Epithelial cell of esophagus (primary cell): ENCODE results near the gene FAM124B.
A peak's percentile ranks its signal among the peaks of the same experiment; 100 is the strongest.

ENCODE experiments used
- DNase-seq: peaks from one replicate; pipeline ENCODE4 v3.0.0; 2010; ENCODE audit warnings: low read depth
- H3K4me3 ChIP-seq: 2 replicates; pipeline ENCODE4 v1.5.1; 2011; ENCODE audit warnings: mild to moderate bottlenecking, low read length, control low read depth
- TF ChIP-seq, protein P1 (sequence below): IDR thresholded peaks from 2 replicates; pipeline ENCODE4 v1.5.1; 2011; ENCODE audit warnings: low read depth, mild to moderate bottlenecking, low read length, control low read depth, inconsistent platforms; ENCODE audit not compliant: insufficient read depth; ENCODE audit errors: missing control alignments

The FAM124B gene

DNA sequence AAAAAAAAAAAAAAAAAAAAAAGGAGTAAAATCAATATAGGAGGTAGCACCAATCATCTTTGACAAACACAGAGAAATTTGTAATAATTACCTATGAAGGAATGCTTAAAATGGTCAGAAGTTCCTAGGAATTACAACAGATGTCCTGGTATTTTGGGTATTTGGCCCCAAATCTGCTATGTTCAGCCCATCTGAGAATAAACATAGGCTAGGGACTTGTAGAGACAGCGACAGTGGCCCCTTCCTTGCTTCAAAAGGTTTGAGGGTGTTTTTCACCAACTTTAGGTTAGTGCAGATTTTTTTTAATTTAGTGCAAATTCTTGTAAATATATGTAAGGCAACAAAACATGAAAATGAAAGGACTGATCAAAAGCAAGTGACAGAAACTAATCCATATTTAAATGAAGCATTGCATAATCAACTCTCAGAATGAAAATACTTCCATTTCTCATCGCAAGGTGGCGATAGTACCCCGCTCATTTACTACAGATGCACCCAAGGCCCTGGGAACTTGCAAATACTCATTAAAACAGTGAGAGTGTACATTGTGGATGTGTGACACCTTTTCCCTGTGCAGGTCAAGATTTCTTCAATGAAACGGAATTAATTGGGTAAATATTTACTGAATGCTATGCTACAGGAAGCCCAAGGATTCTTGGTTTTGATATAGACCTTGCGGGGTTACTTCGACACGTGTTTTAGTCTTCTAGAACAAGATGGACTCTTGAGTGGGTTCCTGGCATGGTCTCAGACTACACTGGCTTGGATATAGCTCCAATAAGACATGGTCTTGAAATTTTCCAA lies 44.6 kb downstream of the FAM124B start:
- peak; percentile 75 for DNase-seq

GRCh38 chr2:224354632-224355211 lies 47.2 kb downstream of the FAM124B start:
- DNase-seq: no peak
- TF ChIP-seq, protein P1, sequence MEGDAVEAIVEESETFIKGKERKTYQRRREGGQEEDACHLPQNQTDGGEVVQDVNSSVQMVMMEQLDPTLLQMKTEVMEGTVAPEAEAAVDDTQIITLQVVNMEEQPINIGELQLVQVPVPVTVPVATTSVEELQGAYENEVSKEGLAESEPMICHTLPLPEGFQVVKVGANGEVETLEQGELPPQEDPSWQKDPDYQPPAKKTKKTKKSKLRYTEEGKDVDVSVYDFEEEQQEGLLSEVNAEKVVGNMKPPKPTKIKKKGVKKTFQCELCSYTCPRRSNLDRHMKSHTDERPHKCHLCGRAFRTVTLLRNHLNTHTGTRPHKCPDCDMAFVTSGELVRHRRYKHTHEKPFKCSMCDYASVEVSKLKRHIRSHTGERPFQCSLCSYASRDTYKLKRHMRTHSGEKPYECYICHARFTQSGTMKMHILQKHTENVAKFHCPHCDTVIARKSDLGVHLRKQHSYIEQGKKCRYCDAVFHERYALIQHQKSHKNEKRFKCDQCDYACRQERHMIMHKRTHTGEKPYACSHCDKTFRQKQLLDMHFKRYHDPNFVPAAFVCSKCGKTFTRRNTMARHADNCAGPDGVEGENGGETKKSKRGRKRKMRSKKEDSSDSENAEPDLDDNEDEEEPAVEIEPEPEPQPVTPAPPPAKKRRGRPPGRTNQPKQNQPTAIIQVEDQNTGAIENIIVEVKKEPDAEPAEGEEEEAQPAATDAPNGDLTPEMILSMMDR: no peak
- H3K4me3 ChIP-seq: no peak overlapping the region

More for the DNA sequence above, 44.6 kb downstream of the FAM124B start:
- TF ChIP-seq, protein P1: peak; percentile 71
- no peak overlapping the region for H3K4me3 ChIP-seq

DNA sequence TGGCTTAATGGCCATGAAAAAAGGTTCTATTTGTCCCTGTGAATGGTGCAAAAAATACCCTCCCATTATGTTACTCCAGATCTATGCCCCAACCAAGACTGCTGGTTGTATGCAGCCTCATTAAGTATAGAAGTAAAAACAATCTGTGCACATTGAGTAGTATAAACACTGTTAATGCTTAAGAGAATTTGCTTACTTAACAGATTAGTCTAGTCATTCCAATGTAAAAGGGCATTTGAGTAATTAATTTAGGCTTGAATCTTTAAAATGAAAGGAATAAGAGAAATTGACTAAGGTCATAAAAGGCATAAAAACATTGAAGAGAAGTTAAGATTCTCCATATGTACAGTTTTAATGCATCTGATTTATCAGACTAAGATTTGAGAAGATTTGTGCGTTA lies 51.2 kb downstream of the FAM124B start:
- H3K4me3 ChIP-seq: no peak overlapping the region
- TF ChIP-seq, protein P1: no peak
- DNase-seq: no peak

DNA sequence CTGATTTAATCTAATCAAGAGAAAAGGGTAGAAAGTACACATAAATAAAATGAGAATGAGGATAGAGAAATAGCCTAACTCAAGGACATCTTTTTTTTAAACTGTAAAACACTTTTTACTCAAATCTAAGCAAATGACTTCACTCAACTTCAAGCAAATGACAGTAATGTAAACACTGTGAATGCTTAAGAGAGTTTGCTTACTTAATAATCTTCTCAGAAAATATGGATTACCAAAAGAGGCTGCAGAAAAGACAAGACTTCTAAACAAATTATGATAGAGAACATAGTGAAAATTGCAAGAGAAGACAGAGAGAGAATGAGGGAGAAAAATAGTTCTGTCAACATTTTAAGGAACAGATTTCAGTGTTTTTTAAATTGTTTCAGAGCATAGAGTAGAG lies 52.5 kb downstream of the FAM124B start:
- no peak overlapping the region for H3K4me3 ChIP-seq
- no peak for DNase-seq
- TF ChIP-seq, protein P1: no peak

DNA sequence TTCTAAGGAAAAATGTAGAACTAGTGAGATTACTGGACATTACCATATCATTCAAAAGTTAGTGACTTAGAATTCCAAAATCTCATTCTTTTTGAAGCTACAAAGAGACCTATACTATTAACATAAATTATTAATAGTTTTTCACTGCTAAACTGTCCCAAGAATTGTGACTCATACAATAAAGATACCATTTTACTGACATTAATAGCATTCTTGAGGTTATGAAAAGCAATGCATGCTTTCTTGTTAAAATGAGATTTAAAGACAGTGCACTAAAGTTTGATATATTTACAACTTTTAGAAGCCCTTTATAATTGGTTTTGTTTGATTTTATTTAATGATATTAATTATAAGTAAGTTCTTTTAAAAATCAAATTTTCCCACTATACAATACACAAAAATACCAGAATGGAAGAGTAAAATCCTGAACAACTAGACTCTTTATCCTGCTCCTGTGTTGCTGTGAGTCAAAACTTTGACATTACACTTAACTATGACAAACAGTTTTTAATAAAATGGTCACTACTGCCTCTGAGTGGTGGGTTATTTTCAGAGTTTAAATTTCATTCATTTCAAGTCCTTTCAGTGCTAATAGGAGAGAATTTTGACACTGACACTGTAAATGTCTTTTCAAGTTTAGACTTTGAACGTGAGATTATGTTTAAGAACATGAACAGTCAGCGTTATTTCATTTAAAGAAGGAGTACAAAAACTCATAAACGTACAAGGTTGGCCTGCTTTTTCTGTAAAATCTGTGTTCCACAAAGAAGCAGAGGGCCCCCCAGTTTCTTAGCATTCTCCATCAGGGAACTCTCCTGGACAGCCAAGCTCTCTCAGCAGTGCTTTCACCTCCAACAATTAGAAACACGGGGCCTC lies 54.5 kb downstream of the FAM124B start:
- TF ChIP-seq, protein P1: no peak
- no peak for DNase-seq
- no peak overlapping the region for H3K4me3 ChIP-seq

- TF ChIP-seq, protein P1: no peak
- H3K4me3 ChIP-seq: no peak overlapping the region
- DNase-seq: no peak
Observed at GRCh38 chr2:224345492-224345891, 56.4 kb downstream of the FAM124B start.
